CD4-positive, CD25-positive, alpha-beta regulatory T cell (primary cell): ENCODE results near the gene TMEM37. TPM values are rescaled to one million over a fixed set of nuclear protein-coding genes. Genes with fewer than 3 reads are reported as not detected.
A peak's percentile ranks its signal among the peaks of the same experiment; 100 is the strongest.
"Not testable (repeated sequence)": the region's sequence is repeated elsewhere in the genome, so short reads cannot be mapped to it uniquely, and the experiment has no call there.

ENCODE experiments used
- ATAC-seq, 2 donors: fragments of 150-1000 bp; cut with Tn5 transposase; one replicate each; pipeline ENCODE4 v1.10.0; 2021; ENCODE audit warnings: low read depth in 2 of 2, moderate number of reproducible peaks in 2 of 2, moderate library complexity in 1 of 2
- DNase-seq, 3 donors: peaks; one replicate each; pipeline versions ENCODE4 v3.0.0 to v3.0.0-alpha.2; 2012 to 2022; ENCODE audit warnings: mixed read lengths in 1 of 3
- H3K27ac ChIP-seq: one replicate; pipeline ENCODE4 v1.7.0; 2013; ENCODE audit warnings: mild to moderate bottlenecking, low read length; ENCODE audit not compliant: insufficient read depth, poor library complexity, severe bottlenecking
- H3K27me3 ChIP-seq: one replicate; pipeline ENCODE4 v1.7.0; 2013; ENCODE audit warnings: low read length; ENCODE audit not compliant: control insufficient read depth, insufficient read depth
- H3K36me3 ChIP-seq: one replicate; pipeline ENCODE4 v1.7.0; 2013; ENCODE audit warnings: mild to moderate bottlenecking, low read length, moderate library complexity; ENCODE audit not compliant: control insufficient read depth, insufficient read depth
- H3K4me1 ChIP-seq: 2 replicates; pipeline ENCODE4 v1.7.0; 2013; ENCODE audit warnings: mild to moderate bottlenecking, low read length; ENCODE audit not compliant: insufficient read depth, control insufficient read depth, poor library complexity, severe bottlenecking
- H3K4me3 ChIP-seq: one replicate; pipeline ENCODE4 v1.7.0; 2013; ENCODE audit warnings: low read depth, mild to moderate bottlenecking, low read length, moderate library complexity
- H3K9me3 ChIP-seq, 2 experiments: 1 replicate in 1 of 2; 2 replicates in 1 of 2; pipeline ENCODE4 v1.7.0; 2013; ENCODE audit warnings: low read length in 2 of 2, mild to moderate bottlenecking in 1 of 2, moderate library complexity in 1 of 2; ENCODE audit not compliant: control insufficient read depth in 2 of 2
- H3K27ac Mint-ChIP-seq, 3 donors: one replicate each; pipeline ENCODE4 v1.8.0; 2020 to 2022; ENCODE audit warnings: mild to moderate bottlenecking in 3 of 3, mixed read lengths in 3 of 3, moderate library complexity in 2 of 3
- H3K27me3 Mint-ChIP-seq: one replicate; pipeline ENCODE4 v1.8.0; 2022; ENCODE audit warnings: mild to moderate bottlenecking, mixed read lengths
- H3K36me3 Mint-ChIP-seq: one replicate; pipeline ENCODE4 v1.8.0; 2020; ENCODE audit warnings: mixed read lengths
- H3K4me1 Mint-ChIP-seq, 4 donors: one replicate each; pipeline ENCODE4 v1.8.0; 2020 to 2022; ENCODE audit warnings: mixed read lengths in 4 of 4, mild to moderate bottlenecking in 1 of 4
- H3K4me3 Mint-ChIP-seq, 4 donors: one replicate each; pipeline ENCODE4 v1.8.0; 2020 to 2022; ENCODE audit warnings: mild to moderate bottlenecking in 4 of 4, mixed read lengths in 4 of 4, moderate library complexity in 3 of 4
- H3K9me3 Mint-ChIP-seq, 7 donors: one replicate each; pipeline ENCODE4 v1.8.0; 2020 to 2022; ENCODE audit warnings: mixed read lengths in 7 of 7, mild to moderate bottlenecking in 3 of 7, moderate library complexity in 2 of 7
- polyA plus RNA-seq, 4 donors: library from polyadenylated mRNA; unstranded; fragments of 300-500 nt; fragmentation: Illumina TruSeq; gene quantifications; one replicate each; pipeline ENCODE4 v1.2.3, GENCODE V29; 2021
- total RNA-seq: library from RNA; stranded (reverse); gene quantifications from one replicate; pipeline ENCODE4 v1.2.3, GENCODE V29; 2022

TMEM37 gene
- total and polyA plus RNA-seq, 5 donors from 2014 or later = 0.19 TPM; not detected in 4

DNA sequence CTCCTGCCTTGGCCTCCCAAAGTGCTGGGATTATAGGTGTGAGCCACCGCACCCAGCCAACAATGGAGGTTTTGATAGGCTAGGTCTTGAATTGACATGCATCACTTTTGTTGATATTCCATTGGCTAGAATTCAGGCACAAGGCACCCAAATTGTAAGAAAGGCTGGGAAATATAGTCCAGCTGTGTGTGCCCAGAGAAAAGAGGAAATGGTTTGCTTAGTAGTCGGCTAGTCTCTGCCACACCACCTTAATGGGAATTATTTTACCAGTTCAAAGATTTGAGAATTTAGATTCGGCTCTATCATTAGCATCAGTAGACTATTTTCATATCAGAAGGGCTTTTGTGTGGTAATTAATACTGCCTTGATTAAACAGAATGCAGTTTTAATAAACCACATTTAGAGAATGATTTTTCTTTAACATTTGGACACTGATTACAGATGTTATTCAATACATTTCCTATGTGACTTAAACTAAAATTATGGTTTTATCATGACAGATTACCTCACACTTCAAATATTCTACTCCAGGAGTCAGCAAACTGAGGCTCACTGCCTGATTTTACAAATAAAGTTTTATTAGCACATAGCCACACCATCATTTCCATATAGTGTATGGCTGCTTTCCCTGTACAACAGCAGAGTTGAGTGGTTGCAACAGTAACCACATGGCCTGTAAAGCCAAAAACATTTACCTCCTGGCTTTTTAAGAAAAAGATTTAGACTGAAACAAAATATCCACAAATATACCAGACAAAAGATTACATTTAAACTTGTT lies 37.5 kb upstream of the TMEM37 start:
- H3K9me3 Mint-ChIP-seq = peaks cover 0 to 1% (median 0%) of the 10 kb centered on the region in 7 donors
- H3K27me3 ChIP-seq = no peaks in the 10 kb centered on the region
- H3K4me1 Mint-ChIP-seq = no peaks in the 10 kb centered on the region
- H3K27ac Mint-ChIP-seq = no peak overlapping the region
- no peaks in the 10 kb centered on the region for H3K4me1 ChIP-seq
- no peaks in the 10 kb centered on the region for H3K9me3 ChIP-seq
- no peaks in the 10 kb centered on the region for H3K36me3 Mint-ChIP-seq
- H3K4me3 ChIP-seq = no peak overlapping the region
- no peak for DNase-seq
- H3K4me3 Mint-ChIP-seq = no peak overlapping the region
- no peak overlapping the region for H3K27ac ChIP-seq
- no peaks in the 10 kb centered on the region for H3K36me3 ChIP-seq
- H3K27me3 Mint-ChIP-seq = peaks cover 15% of the 10 kb centered on the region
- ATAC-seq = no peak

DNA sequence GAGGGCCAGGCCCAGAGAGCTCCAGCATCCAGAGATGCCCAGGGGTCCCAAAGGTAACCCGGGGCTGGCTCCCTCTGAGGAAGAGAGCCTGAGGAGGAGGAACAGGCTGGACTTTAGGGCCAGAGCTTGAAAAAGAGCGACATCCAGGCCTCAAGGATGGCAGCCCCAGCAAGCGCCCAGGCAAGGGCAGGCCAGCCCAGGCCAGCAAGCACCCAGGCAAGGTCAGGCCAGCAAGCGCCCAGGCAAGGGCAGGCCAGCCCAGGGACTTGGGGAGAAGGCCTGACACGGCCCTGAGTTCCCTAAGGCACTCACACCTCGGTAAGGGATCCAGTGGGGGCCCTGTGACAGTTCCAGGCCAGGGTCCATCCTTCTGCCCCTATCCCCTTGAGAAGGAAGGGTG lies 34.5 kb upstream of the TMEM37 start:
- no peaks in the 10 kb centered on the region for H3K36me3 ChIP-seq
- H3K4me1 Mint-ChIP-seq = peaks cover 0 to 1% (median 0%) of the 10 kb centered on the region in 4 donors
- ATAC-seq (no peak), DNase-seq (no peak)
- no peaks in the 10 kb centered on the region for H3K9me3 ChIP-seq
- no peak overlapping the region for H3K27ac ChIP-seq
- no peaks in the 10 kb centered on the region for H3K4me1 ChIP-seq
- H3K27me3 Mint-ChIP-seq = peaks cover 11% of the 10 kb centered on the region
- no peak overlapping the region for H3K27ac Mint-ChIP-seq
- no peaks in the 10 kb centered on the region for H3K36me3 Mint-ChIP-seq
- no peaks in the 10 kb centered on the region for H3K9me3 Mint-ChIP-seq
- no peak overlapping the region for H3K4me3 ChIP-seq
- no peak overlapping the region for H3K4me3 Mint-ChIP-seq
- H3K27me3 ChIP-seq = no peaks in the 10 kb centered on the region

DNA sequence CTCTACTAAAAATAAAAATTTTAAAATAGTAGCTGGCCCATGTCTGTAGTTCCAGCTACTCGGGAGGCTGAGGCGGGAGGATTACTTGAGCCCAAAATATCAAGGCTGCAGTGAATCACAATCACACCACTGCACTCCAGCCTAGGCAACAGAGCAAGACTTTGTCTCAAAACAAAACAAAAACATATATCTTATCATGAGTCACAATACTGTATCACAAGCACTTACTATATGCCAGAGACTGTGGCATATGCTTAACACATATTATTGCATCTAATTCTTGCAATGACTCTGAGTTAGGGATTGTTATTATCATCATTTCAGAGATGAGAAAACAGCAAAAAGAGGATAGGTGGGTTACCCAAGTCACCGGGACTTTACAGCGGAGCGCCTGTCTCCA lies 29.5 kb upstream of the TMEM37 start:
- DNase-seq (no peak), ATAC-seq (no peak)
- Mint-ChIP-seq H3K36me3 (no peaks in the 10 kb centered on the region), H3K4me1 (peaks cover 0 to 1% (median 0%) of the 10 kb centered on the region in 4 donors), H3K27me3 (peaks cover 5% of the 10 kb centered on the region), H3K27ac (peak overlapping the region in 1 of 3 donors; percentile 52), H3K9me3 (peaks cover 0 to 2% (median 0%) of the 10 kb centered on the region in 7 donors), H3K4me3 (no peak overlapping the region)
- H3K27me3 ChIP-seq = no peaks in the 10 kb centered on the region
- no peak overlapping the region for H3K4me3 ChIP-seq
- no peaks in the 10 kb centered on the region for H3K4me1 ChIP-seq
- H3K27ac ChIP-seq = no peak overlapping the region
- H3K9me3 ChIP-seq = no peaks in the 10 kb centered on the region
- no peaks in the 10 kb centered on the region for H3K36me3 ChIP-seq

DNA sequence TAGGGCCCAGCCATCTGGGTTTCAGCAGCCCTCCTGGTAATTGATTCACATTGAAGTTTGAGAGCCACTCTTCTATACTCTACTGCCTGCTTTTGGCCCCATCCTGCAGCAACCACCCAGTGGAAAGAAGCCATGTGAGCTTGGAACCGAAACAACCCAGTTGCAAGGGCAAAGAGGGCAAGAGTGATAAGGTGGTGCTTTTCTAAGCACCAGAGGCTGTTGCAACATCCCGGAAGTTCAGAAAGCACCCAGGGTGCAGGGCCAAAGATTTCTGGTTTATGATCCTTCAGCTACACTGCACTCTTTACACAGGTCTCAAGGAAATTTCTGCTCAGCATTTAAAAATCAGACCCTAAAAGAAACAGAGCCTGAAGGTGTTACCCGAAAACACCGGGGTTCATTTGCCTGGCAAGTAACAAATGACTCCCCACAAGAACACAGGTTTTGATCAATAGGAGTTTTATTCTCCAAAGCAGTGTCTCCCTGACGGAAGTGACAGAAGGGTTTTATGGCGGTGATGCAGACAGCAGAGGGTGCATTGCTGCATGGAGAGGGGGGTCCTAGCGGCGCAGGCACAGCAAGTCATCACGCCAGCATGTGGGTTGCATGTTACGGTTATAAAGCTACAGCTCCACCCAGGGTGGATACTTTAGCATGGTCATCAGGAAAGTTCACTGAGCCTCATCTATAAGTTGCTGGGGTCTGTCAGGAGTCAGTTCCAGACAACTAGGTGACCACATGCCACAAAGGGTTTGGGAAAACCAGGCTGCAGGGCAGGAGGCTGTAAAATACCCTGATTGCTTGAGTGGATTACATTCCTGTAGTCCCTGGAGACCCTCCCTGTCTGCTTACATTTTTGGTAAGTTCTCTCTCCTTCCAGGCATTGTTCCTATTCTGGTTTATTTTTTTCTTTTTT lies 28.8 kb upstream of the TMEM37 start:
- Mint-ChIP-seq H3K4me3 (no peak overlapping the region), H3K4me1 (peaks cover 0 to 1% (median 0%) of the 10 kb centered on the region in 4 donors), H3K9me3 (peaks cover 0 to 2% (median 0%) of the 10 kb centered on the region in 7 donors), H3K27me3 (peaks cover 5% of the 10 kb centered on the region), H3K36me3 (no peaks in the 10 kb centered on the region), H3K27ac (no peak overlapping the region)
- H3K36me3 ChIP-seq = no peaks in the 10 kb centered on the region
- no peak for ATAC-seq
- no peaks in the 10 kb centered on the region for H3K27me3 ChIP-seq
- no peak overlapping the region for H3K27ac ChIP-seq
- H3K4me3 ChIP-seq = no peak overlapping the region
- no peaks in the 10 kb centered on the region for H3K4me1 ChIP-seq
- no peak for DNase-seq
- H3K9me3 ChIP-seq = no peaks in the 10 kb centered on the region

DNA sequence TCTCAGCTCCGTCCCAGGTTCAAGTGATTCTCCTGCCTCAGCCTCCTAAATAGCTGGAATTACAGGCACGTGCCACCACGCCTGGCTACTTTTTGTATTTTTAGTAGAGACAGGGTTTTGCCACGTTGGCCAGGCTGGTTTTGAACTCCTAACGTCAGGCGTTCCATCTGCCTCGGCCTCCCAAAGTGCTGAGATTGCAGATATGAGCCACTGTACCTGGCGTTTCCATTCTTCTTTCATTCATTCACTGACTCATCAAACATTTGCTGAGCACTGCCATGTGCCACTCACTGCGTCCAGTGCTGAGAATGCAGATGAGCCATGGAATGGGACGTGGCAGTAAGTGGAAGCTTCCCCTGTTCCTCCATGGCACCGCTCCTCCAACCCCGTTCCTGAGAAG lies 28.0 kb upstream of the TMEM37 start:
- not testable (repeated sequence) for H3K4me3 ChIP-seq, H3K4me3 Mint-ChIP-seq, H3K27ac Mint-ChIP-seq, H3K9me3 ChIP-seq, H3K27ac ChIP-seq, H3K36me3 ChIP-seq, H3K27me3 ChIP-seq, DNase-seq, H3K36me3 Mint-ChIP-seq, H3K27me3 Mint-ChIP-seq, H3K4me1 Mint-ChIP-seq, ATAC-seq, H3K9me3 Mint-ChIP-seq, H3K4me1 ChIP-seq

DNA sequence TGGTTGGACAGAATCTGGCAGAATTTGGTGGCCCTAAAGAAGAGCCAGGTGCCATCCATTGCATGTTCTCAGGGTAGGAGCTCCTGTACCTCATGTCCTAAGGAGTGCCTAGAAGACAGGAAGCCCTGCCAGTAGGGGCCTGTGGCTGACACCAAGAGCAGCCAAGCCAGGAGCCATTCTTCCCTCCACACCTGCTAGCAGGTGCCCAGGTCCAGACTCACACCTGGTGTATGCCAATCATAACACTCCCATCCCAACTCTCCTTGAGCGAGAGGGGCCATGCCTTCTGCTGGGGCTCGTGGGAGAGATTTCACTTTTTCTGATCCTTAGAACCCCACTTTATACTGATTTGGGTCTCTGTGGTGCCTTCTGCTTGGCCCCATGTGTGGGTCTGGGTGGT lies 26.5 kb upstream of the TMEM37 start:
- ATAC-seq = no peak
- Mint-ChIP-seq H3K4me3 (no peak overlapping the region), H3K27me3 (peaks cover 2% of the 10 kb centered on the region)

DNA sequence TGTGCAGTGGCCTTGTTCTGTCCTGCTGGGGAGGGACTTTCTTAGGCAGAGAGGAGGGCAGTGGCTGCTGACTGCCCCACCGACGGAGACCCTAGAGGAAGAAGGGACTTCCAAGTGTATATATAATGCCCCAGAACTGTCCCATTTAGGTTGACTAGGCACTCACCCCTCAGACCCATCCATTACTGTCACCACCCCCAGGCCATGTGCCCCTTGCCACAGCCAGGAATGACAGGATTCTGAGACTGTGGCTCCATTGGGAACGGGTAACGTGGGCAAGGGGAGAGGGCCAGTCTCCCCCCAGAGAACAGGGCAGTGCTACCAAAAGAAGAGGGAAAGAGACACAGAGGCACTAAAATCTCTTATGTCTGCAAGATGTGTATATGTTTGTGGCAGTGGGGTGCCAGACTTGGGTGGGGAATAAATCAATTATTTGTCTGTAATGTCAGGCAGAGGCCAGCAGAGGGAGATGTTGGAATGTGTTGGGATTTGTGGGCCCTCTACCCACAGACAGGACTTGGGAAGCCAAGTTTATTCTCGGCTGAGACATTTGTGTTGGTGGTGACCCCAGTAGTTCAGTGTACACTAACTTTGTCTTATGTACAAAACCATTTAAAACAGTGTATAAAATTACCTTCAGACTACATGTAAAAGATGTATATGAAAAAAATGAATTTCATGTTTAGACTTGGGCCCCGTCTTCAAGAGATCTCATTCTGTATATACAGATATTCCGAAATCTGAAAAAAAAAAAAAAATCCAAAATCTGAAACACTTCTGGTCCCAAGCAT lies 24.0 kb upstream of the TMEM37 start:
- no peak overlapping the region for H3K4me3 ChIP-seq
- H3K27me3 ChIP-seq = no peaks in the 10 kb centered on the region
- no peaks in the 10 kb centered on the region for H3K36me3 ChIP-seq
- no peaks in the 10 kb centered on the region for H3K9me3 ChIP-seq
- peak in 2 of 3 donors; percentile 6 to 57 for DNase-seq
- H3K4me1 ChIP-seq = no peaks in the 10 kb centered on the region
- H3K27me3 Mint-ChIP-seq = peaks cover 16% of the 10 kb centered on the region
- H3K4me1 Mint-ChIP-seq = no peaks in the 10 kb centered on the region
- no peak overlapping the region for H3K27ac Mint-ChIP-seq
- no peak for ATAC-seq
- H3K4me3 Mint-ChIP-seq = no peak overlapping the region
- H3K9me3 Mint-ChIP-seq = peaks cover 0 to 2% (median 0%) of the 10 kb centered on the region in 7 donors
- no peak overlapping the region for H3K27ac ChIP-seq
- H3K36me3 Mint-ChIP-seq = no peaks in the 10 kb centered on the region

More for the DNA sequence above, 26.5 kb upstream of the TMEM37 start:
- H3K36me3 ChIP-seq = no peaks in the 10 kb centered on the region
- DNase-seq = no peak
- H3K27ac ChIP-seq = no peak overlapping the region
- H3K36me3 Mint-ChIP-seq = no peaks in the 10 kb centered on the region
- H3K4me1 ChIP-seq = no peaks in the 10 kb centered on the region
- peaks cover 0 to 2% (median 0%) of the 10 kb centered on the region in 7 donors for H3K9me3 Mint-ChIP-seq
- H3K9me3 ChIP-seq = no peaks in the 10 kb centered on the region
- H3K4me3 ChIP-seq = no peak overlapping the region
- H3K27ac Mint-ChIP-seq = no peak overlapping the region
- no peaks in the 10 kb centered on the region for H3K27me3 ChIP-seq
- H3K4me1 Mint-ChIP-seq = no peaks in the 10 kb centered on the region
